HG02973 (cell line): Measurements from ENCODE around the gene CAMTA1.
"Not testable (repeated sequence)": the region's sequence is repeated elsewhere in the genome, so short reads cannot be mapped to it uniquely, and the experiment has no call there.

Experiments
- ATAC-seq: cut with Tn5 transposase; IDR thresholded peaks from one replicate; pipeline ENCODE4 v1.9.1; 2021; ENCODE audit warnings: moderate library complexity; ENCODE audit not compliant: unreplicated experiment

The CAMTA1 gene

GRCh38 chr1:6785318-6785727 lies at the start of gene CAMTA1:
TSS of gene CAMTA1 (plus strand) at chr1:6785454. CDS start at chr1:6785531, 77 bp downstream.
- no peak for ATAC-seq

GRCh38 chr1:6738987-6739676 lies 46.1 kb upstream of the CAMTA1 start:
- ATAC-seq = no peak

GRCh38 chr1:6742676-6743188 lies 42.5 kb upstream of the CAMTA1 start:
- not testable (repeated sequence) for ATAC-seq

GRCh38 chr1:6743189-6744101 lies 41.8 kb upstream of the CAMTA1 start:
- ATAC-seq = no peak

GRCh38 chr1:6745073-6745472 lies 40.2 kb upstream of the CAMTA1 start:
- no peak for ATAC-seq

- ATAC-seq = no peak
These were observed 37.6 kb upstream of the CAMTA1 start for GRCh38 chr1:6747674-6748073.

- ATAC-seq = no peak
These were observed 34.8 kb upstream of the CAMTA1 start for GRCh38 chr1:6750490-6750889.

- no peak for ATAC-seq
These were observed 31.7 kb upstream of the CAMTA1 start for GRCh38 chr1:6753320-6754140.

- ATAC-seq = no peak
These were observed 28.8 kb upstream of the CAMTA1 start for GRCh38 chr1:6756457-6756856.

- no peak for ATAC-seq
These were observed 27.4 kb upstream of the CAMTA1 start for GRCh38 chr1:6757719-6758435.

GRCh38 chr1:6761196-6761737 lies 24.0 kb upstream of the CAMTA1 start:
- ATAC-seq = no peak

- no peak for ATAC-seq
These were observed 23.2 kb upstream of the CAMTA1 start for GRCh38 chr1:6762060-6762459.

GRCh38 chr1:6770751-6771440 lies 14.4 kb upstream of the CAMTA1 start:
- no peak for ATAC-seq

- no peak for ATAC-seq
These were observed 13.8 kb upstream of the CAMTA1 start for GRCh38 chr1:6771441-6771769.

GRCh38 chr1:6774381-6774780 lies 10.9 kb upstream of the CAMTA1 start:
- no peak for ATAC-seq

GRCh38 chr1:6775261-6776043 lies 9.8 kb upstream of the CAMTA1 start:
- no peak for ATAC-seq

GRCh38 chr1:6776389-6776788 lies 8.9 kb upstream of the CAMTA1 start:
- no peak for ATAC-seq

- no peak for ATAC-seq
These were observed 8.4 kb upstream of the CAMTA1 start for GRCh38 chr1:6776895-6777294.

- ATAC-seq = no peak
These were observed 7.4 kb upstream of the CAMTA1 start for GRCh38 chr1:6777813-6778212.
